GM12864 (cell line): ENCODE results near the gene ANKFN1.

Experiments used
- DNase-seq: peaks from one replicate; pipeline ENCODE4 v3.0.0-alpha.2; 2011; ENCODE audit warnings: low read depth
- H3K4me3 ChIP-seq: 2 replicates; pipeline ENCODE4 v1.5.1; 2011; ENCODE audit warnings: mild to moderate bottlenecking, low read depth, low read length, control low read depth
- TF ChIP-seq, protein P1 (sequence below): IDR thresholded peaks from 2 replicates; pipeline ENCODE4 v1.5.1; 2011; ENCODE audit warnings: low read depth, mild to moderate bottlenecking, moderate library complexity, low read length, control low read depth, inconsistent platforms; ENCODE audit errors: missing control alignments

ANKFN1 gene

DNA sequence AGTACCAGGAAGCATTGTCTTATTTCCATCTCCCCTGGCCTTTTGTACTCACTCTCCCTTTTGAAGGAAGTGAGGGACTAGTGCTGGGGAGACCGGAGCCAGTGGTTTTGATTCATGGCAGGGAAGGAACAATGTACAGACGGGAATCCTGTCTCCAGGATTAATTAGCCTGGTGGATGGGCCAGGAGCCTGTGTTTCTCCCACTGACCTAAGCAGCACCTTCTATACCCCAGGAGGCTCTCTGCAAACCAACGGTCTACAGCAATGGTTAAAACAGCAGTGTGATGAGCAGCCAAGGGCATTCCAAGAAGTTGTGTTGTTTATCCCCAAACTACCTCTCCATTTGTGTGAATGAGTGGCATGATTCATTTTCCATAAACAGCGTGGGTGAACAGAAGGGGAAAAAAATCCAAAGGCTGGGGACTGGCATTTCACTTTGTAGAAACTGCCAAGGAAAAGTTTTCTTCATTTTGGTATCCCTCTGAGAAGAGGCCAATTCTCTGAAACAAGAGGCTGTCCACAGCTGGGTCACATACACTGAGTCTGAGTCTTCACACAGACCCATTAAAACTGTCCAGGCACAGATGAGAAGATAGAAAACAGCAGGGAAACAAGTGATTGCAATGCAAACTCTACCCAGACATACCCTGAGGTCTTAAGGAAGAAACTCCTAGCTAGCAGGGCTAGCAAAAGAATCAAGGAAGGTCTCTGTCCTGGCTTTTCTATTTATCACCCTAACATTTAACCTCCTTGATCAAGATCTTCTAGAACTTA, 18.1 kb downstream of the ANKFN1 start:
- no peak for DNase-seq
- TF ChIP-seq, protein P1, sequence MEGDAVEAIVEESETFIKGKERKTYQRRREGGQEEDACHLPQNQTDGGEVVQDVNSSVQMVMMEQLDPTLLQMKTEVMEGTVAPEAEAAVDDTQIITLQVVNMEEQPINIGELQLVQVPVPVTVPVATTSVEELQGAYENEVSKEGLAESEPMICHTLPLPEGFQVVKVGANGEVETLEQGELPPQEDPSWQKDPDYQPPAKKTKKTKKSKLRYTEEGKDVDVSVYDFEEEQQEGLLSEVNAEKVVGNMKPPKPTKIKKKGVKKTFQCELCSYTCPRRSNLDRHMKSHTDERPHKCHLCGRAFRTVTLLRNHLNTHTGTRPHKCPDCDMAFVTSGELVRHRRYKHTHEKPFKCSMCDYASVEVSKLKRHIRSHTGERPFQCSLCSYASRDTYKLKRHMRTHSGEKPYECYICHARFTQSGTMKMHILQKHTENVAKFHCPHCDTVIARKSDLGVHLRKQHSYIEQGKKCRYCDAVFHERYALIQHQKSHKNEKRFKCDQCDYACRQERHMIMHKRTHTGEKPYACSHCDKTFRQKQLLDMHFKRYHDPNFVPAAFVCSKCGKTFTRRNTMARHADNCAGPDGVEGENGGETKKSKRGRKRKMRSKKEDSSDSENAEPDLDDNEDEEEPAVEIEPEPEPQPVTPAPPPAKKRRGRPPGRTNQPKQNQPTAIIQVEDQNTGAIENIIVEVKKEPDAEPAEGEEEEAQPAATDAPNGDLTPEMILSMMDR = no peak
- no peak overlapping the region for H3K4me3 ChIP-seq

DNA sequence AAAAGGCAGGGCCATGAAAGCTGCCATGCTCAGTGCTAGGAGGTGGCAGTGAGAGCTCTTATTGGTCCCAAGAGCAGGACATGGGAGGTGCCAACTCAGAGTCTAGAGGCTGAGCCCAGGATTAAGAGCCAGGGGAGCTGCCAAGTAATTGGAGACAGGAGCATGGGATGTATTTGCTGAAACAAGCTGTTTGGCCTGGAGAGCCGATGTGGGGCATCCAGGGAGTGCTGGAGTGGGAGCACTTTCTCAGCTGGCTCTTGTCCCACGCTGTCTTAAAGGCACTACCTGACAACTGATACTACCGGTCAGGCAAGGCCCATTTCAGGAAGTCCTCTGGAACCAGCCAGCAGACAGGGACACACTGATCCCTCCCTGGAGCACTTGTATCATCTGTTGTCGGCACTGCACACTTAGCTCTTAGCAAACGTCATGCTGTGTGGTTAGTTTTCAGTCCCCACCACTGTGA, 19.3 kb downstream of the ANKFN1 start:
- TF ChIP-seq, protein P1 = no peak
- no peak for DNase-seq
- no peak overlapping the region for H3K4me3 ChIP-seq

DNA sequence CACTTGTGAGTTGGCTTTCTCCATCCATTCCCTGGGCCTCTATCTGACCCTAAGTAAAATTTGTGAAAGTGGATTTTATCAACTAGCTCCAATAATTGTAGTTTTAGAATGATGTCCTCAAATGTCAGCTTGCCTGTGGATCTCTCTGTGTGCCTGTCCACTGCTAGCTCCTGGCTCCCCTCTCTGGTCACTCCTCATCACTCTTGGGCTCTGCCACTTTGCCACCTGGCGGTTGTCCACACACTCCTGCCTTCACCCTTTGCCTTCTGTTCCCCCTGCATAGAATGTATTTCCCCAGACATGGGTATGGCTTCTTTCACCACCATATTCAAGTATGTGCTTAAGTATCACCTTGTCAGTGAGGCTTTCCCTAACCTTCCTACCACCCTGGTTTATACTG, 19.8 kb downstream of the ANKFN1 start:
- DNase-seq = no peak
- TF ChIP-seq, protein P1 = no peak
- H3K4me3 ChIP-seq = no peak overlapping the region

DNA sequence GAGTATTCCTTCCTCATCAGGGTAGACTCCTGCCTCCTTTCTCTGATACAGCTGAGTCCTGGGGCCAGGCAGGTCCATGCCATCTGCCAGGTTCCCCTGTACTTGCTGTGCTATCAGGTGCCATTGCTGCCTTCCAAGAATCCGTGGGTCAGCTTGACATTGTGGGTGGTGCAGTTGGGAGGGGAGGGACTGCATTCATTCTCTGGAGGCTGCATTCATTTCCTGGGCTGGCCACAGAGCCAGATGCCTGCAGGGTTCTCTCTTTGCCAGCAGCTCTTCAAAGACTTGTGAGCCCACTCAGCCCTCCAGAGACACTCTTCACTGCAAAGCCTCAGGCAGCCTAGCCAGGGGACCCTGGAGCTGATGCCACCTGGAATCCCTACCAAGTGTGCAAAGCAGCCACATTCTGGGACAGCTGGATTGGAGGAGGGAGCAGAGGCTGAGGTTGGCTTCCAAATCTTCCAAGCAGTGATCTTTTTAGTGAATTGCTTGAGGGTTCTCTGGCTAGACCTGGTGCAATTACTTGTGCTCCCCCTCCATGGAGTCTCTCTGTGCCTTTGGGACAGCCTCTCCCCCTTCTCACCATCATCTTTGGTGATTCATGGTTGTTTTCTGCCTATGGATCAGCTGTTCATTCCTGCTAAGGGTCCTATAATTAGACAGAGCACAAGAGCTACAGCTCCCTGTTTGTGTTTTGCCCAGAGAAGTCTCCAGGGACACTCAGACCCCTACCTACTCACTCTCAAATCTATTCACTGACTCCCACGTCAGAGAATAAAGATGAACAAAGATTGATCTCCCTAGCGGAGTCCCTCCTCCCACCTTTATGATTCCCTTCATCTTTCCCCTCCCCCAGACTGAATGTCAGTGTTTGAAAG, 20.9 kb downstream of the ANKFN1 start:
- H3K4me3 ChIP-seq = no peak overlapping the region
- no peak for DNase-seq
- TF ChIP-seq, protein P1 = no peak

DNA sequence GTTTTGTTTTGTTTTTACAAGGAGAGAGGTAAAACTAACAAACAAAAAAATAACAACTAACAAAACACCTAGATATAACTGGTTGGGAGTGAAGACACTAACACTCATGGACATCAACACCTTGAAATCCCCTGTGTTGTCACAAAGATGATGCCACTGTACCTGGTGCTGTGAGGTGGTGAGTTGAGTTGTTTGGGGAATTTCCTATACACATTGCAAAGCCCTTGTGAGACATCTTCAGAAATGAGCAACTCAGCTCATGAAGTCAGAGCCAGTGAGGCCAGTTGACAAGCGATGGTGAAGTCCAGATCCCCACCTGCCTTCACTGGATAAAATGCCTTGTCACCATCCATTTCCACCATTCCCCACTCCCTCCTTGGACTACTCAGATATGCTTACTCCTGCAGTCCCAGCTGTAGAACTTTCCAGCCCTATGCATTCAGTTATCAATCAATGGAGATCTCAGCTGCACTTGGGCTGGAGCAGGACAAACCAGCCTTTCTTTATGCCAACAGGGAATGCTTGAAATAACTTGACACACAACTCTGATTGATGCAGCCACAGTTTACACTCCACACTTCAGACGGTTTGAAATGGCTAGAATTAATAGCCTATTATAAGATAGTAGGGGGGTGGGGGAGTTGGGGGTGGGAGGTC, 22.2 kb downstream of the ANKFN1 start:
- no peak overlapping the region for H3K4me3 ChIP-seq
- TF ChIP-seq, protein P1 = no peak
- peak; percentile 4 for DNase-seq

DNA sequence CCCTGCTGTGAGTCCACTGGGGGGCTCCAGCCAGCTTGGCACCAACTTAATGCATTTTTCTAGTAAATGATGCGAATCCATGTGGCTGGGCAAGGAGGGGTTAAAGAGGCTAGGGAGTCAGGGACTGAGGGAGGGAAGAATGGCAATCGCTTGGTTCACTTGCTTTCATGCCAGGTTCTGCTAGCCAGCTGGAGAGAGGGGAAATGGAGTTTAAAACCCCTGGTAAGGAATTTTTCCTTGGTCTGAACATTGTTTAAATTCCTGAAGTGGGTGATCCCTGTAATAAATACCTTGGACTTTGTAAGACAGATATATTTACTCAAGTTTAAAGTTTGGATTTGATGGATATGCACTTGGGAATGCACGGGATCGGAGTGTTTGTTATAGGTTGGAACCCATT, 22.8 kb downstream of the ANKFN1 start:
- TF ChIP-seq, protein P1 = no peak
- no peak overlapping the region for H3K4me3 ChIP-seq
- DNase-seq = no peak
